K562 (cell line): ENCODE results near the gene ARHGEF18. TPM values are rescaled to one million over a fixed set of nuclear protein-coding genes. Genes with fewer than 3 reads are reported as not detected.

Experiments used
- ELF2 ChIP-seq: fragments of 250-450 bp; sonication (Bioruptor Pico); IDR thresholded peaks from 2 replicates; pipeline ENCODE4 v1.5.0; 2021; ENCODE audit warnings: mild to moderate bottlenecking
- FOXJ3 ChIP-seq: sonication (generic); formaldehyde crosslinking; IDR thresholded peaks from 2 replicates; pipeline ENCODE4 v1.4.0; 2020; ENCODE audit warnings: mild to moderate bottlenecking, missing genetic modification reagents
- HDAC1 ChIP-seq, 2 experiments: fragments of 450-650 bp; IDR thresholded peaks; 2 replicates each; pipeline ENCODE4 v1.6.1; 2016 to 2017; ENCODE audit warnings: inconsistent platforms in 1 of 2, mild to moderate bottlenecking in 1 of 2, moderate library complexity in 1 of 2
- HNRNPUL1 ChIP-seq: fragments of 200-400 bp; formaldehyde crosslinking; IDR thresholded peaks from 2 replicates; pipeline ENCODE4 v1.6.1; 2017; ENCODE audit warnings: low read length
- MLLT1 ChIP-seq, 2 experiments: fragments of 450-650 bp; IDR thresholded peaks; 2 replicates each; pipeline ENCODE4 v1.6.1; 2016
- ZC3H4 ChIP-seq: sonication (generic); formaldehyde crosslinking; IDR thresholded peaks from 2 replicates; pipeline ENCODE4 v1.9.0; 2021; ENCODE audit warnings: missing genetic modification reagents, borderline replicate concordance
- ZNF511 ChIP-seq: sonication (generic); formaldehyde crosslinking; IDR thresholded peaks from 2 replicates; pipeline ENCODE4 v1.8.0; 2022; ENCODE audit warnings: mild to moderate bottlenecking, missing genetic modification reagents
- polyA plus RNA-seq, 8 experiments: library from polyadenylated mRNA; depleted of rRNA in 4 of 8; stranded (reverse) in 5 of 8; unstranded in 3 of 8; fragments of >200 nt; fragmentation: Nextera tagmentation in 2 of 8; fragmentation: Illumina TruSeq in 1 of 8; extraction: Ambion mirVana in 2 of 8; extraction: Trizol in 1 of 8; gene quantifications; 2 replicates each; pipeline versions ENCODE4 v1.2.1 to v1.2.3, GENCODE V29; 2011 to 2014; ENCODE audit warnings: inconsistent platforms in 1 of 8, missing spikeins in 1 of 8
- total RNA-seq, 7 experiments: library from RNA; depleted of rRNA in 6 of 7; stranded (reverse); fragments of >200 nt in 6 of 7; fragmentation: Illumina TruSeq in 2 of 7; extraction: Trizol in 2 of 7; gene quantifications; 2 replicates each; pipeline versions ENCODE4 v1.2.1 to v1.2.3, GENCODE V29; 2011 to 2021; ENCODE audit warnings: low replicate concordance in 1 of 7
- TF ChIP-seq, protein P1 (sequence below): fragments of 450-650 bp; IDR thresholded peaks from 2 replicates; pipeline ENCODE4 v1.6.1; 2017; ENCODE audit warnings: antibody characterized with exemption, mild to moderate bottlenecking

Gene ARHGEF18
- total and polyA plus RNA-seq, 9 of the 15 experiments (the other 6 are each of a cell fraction or from before 2014, with no cell fraction given) = 0.04 to 16.5 (median 4.5) TPM

- TF ChIP-seq MLLT1 (IDR thresholded peaks at IDR 0.05) = no peak
- TF ChIP-seq ZNF511 (CRISPR knock-in tag) = no peak
- TF ChIP-seq FOXJ3 (CRISPR knock-in tag) = no peak
- TF ChIP-seq, protein P1, sequence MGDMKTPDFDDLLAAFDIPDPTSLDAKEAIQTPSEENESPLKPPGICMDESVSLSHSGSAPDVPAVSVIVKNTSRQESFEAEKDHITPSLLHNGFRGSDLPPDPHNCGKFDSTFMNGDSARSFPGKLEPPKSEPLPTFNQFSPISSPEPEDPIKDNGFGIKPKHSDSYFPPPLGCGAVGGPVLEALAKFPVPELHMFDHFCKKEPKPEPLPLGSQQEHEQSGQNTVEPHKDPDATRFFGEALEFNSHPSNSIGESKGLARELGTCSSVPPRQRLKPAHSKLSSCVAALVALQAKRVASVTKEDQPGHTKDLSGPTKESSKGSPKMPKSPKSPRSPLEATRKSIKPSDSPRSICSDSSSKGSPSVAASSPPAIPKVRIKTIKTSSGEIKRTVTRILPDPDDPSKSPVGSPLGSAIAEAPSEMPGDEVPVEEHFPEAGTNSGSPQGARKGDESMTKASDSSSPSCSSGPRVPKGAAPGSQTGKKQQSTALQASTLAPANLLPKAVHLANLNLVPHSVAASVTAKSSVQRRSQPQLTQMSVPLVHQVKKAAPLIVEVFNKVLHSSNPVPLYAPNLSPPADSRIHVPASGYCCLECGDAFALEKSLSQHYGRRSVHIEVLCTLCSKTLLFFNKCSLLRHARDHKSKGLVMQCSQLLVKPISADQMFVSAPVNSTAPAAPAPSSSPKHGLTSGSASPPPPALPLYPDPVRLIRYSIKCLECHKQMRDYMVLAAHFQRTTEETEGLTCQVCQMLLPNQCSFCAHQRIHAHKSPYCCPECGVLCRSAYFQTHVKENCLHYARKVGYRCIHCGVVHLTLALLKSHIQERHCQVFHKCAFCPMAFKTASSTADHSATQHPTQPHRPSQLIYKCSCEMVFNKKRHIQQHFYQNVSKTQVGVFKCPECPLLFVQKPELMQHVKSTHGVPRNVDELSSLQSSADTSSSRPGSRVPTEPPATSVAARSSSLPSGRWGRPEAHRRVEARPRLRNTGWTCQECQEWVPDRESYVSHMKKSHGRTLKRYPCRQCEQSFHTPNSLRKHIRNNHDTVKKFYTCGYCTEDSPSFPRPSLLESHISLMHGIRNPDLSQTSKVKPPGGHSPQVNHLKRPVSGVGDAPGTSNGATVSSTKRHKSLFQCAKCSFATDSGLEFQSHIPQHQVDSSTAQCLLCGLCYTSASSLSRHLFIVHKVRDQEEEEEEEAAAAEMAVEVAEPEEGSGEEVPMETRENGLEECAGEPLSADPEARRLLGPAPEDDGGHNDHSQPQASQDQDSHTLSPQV = no peak
- no peak for TF ChIP-seq HDAC1 (IDR thresholded peaks at IDR 0.05)
- TF ChIP-seq HNRNPUL1 = no peak
- no peak for TF ChIP-seq ZC3H4 (CRISPR knock-in tag)
- TF ChIP-seq ELF2 = no peak
- TF ChIP-seq, all 486 proteins: peak for 0
These were observed 11.8 kb downstream of the ARHGEF18 start (continued) for GRCh38 chr19:7360393-7360984.
